Mesodermal cell (in vitro differentiated cells): Measurements from ENCODE around the gene ELP2.

Source experiments
- H3K27ac ChIP-seq: 2 replicates; pipeline ENCODE4 v1.7.0; 2013; ENCODE audit warnings: mild to moderate bottlenecking, low read depth, low read length, moderate library complexity; ENCODE audit not compliant: severe bottlenecking
- H3K36me3 ChIP-seq: 2 replicates; pipeline ENCODE4 v1.7.1; 2013; ENCODE audit warnings: mild to moderate bottlenecking, low read length, moderate library complexity; ENCODE audit not compliant: control insufficient read depth, insufficient read depth
- H3K4me1 ChIP-seq: one replicate; pipeline ENCODE4 v1.7.1; 2013; ENCODE audit warnings: mild to moderate bottlenecking, low read length; ENCODE audit not compliant: insufficient read depth, control insufficient read depth, poor library complexity, severe bottlenecking
- H3K4me3 ChIP-seq: 2 replicates; pipeline ENCODE4 v1.7.0; 2013; ENCODE audit warnings: low read length, control low read depth, mild to moderate bottlenecking; ENCODE audit not compliant: insufficient read depth, poor library complexity, severe bottlenecking; ENCODE audit errors: extremely low read depth
- H3K9me3 ChIP-seq: 2 replicates; pipeline ENCODE4 v1.7.1; 2013; ENCODE audit warnings: mild to moderate bottlenecking, low read length, moderate library complexity; ENCODE audit not compliant: control insufficient read depth
- WGBS, 2 experiments: methylation state at CpG; one replicate each; pipeline ENCODE4 v1.1.5; 2013; ENCODE audit warnings: missing lambda C conversion rate in 2 of 2; ENCODE audit not compliant: insufficient coverage in 2 of 2; 5-methylcytosine and 5-hydroxymethylcytosine counted together

ELP2 gene

GRCh38 chr18:36187826-36188721 is 58.4 kb downstream of the ELP2 start:
- WGBS, 2 experiments, result 36 to 40% methylated on average over 32 to 41 of the region's 43 CpGs
- H3K27ac ChIP-seq, result no peak overlapping the region
- no peaks in the 10 kb centered on the region for H3K9me3 ChIP-seq
- no peaks in the 10 kb centered on the region for H3K4me1 ChIP-seq
- no peaks in the 10 kb centered on the region for H3K36me3 ChIP-seq
- H3K4me3 ChIP-seq, result peak overlapping the region; percentile 52

- H3K4me1 ChIP-seq, result no peaks in the 10 kb centered on the region
- H3K36me3 ChIP-seq, result no peaks in the 10 kb centered on the region
- no peak overlapping the region for H3K4me3 ChIP-seq
- no peak overlapping the region for H3K27ac ChIP-seq
- H3K9me3 ChIP-seq, result no peaks in the 10 kb centered on the region
- WGBS, 2 experiments, result 53 to 59% methylated on average over 2 of the region's 3 CpGs
Measured at GRCh38 chr18:36188916-36189315, 59.2 kb downstream of the ELP2 start.

- Histone ChIP-seq H3K36me3 (no peaks in the 10 kb centered on the region), H3K4me1 (no peaks in the 10 kb centered on the region), H3K27ac (no peak overlapping the region), H3K4me3 (no peak overlapping the region), H3K9me3 (no peaks in the 10 kb centered on the region)
- 88 to 89% methylated on average over 3 of the region's 4 CpGs for WGBS, 2 experiments
Measured at GRCh38 chr18:36189486-36189885, 59.8 kb downstream of the ELP2 start.

GRCh38 chr18:36191286-36191685 is 61.6 kb downstream of the ELP2 start:
- H3K9me3 ChIP-seq, result no peaks in the 10 kb centered on the region
- H3K36me3 ChIP-seq, result no peaks in the 10 kb centered on the region
- no peak overlapping the region for H3K27ac ChIP-seq
- WGBS, 2 experiments, result 75 to 100% methylated on average over 1 to 3 of the region's 3 CpGs
- no peak overlapping the region for H3K4me3 ChIP-seq
- H3K4me1 ChIP-seq, result no peaks in the 10 kb centered on the region

GRCh38 chr18:36191711-36192110 is 62.0 kb downstream of the ELP2 start:
- Histone ChIP-seq H3K27ac (no peak overlapping the region), H3K4me1 (no peaks in the 10 kb centered on the region), H3K4me3 (no peak overlapping the region), H3K9me3 (no peaks in the 10 kb centered on the region), H3K36me3 (no peaks in the 10 kb centered on the region)
- 86 to 100% methylated on average over 1 of the region's 1 CpG for WGBS, 2 experiments

GRCh38 chr18:36194600-36195315 is 65.1 kb downstream of the ELP2 start:
- Histone ChIP-seq H3K4me1 (no peaks in the 10 kb centered on the region), H3K9me3 (no peaks in the 10 kb centered on the region), H3K4me3 (no peak overlapping the region), H3K36me3 (no peaks in the 10 kb centered on the region), H3K27ac (no peak overlapping the region)
- WGBS, 2 experiments, result 79 to 87% methylated on average over 6 of the region's 8 CpGs

GRCh38 chr18:36195427-36196122 is 65.9 kb downstream of the ELP2 start:
- H3K9me3 ChIP-seq, result no peaks in the 10 kb centered on the region
- WGBS, 2 experiments, result 70 to 89% methylated on average over 3 of the region's 3 CpGs

GRCh38 chr18:36196238-36196995 is 66.7 kb downstream of the ELP2 start:
- no peaks in the 10 kb centered on the region for H3K4me1 ChIP-seq
- H3K27ac ChIP-seq, result no peak overlapping the region
- no peaks in the 10 kb centered on the region for H3K36me3 ChIP-seq
- H3K4me3 ChIP-seq, result no peak overlapping the region
- H3K9me3 ChIP-seq, result no peaks in the 10 kb centered on the region
- 77 to 84% methylated on average over 3 of the region's 6 CpGs for WGBS, 2 experiments

More at GRCh38 chr18:36195427-36196122, 65.9 kb downstream of the ELP2 start:
- Histone ChIP-seq H3K36me3 (no peaks in the 10 kb centered on the region), H3K4me3 (no peak overlapping the region), H3K27ac (no peak overlapping the region), H3K4me1 (no peaks in the 10 kb centered on the region)

GRCh38 chr18:36197511-36198166 is 67.9 kb downstream of the ELP2 start:
- Histone ChIP-seq H3K36me3 (no peaks in the 10 kb centered on the region), H3K9me3 (no peaks in the 10 kb centered on the region), H3K4me1 (no peaks in the 10 kb centered on the region), H3K27ac (no peak overlapping the region), H3K4me3 (no peak overlapping the region)
